Mucosa of stomach (tissue), 1 donor: ENCODE results near the gene CCDC88B.

Experiments
- H3K27me3 ChIP-seq: one replicate; pipeline ENCODE4 v1.7.0; 2013; ENCODE audit warnings: mild to moderate bottlenecking, low read length; ENCODE audit not compliant: control insufficient read depth, insufficient read depth
- H3K36me3 ChIP-seq: one replicate; pipeline ENCODE4 v1.7.0; 2013; ENCODE audit warnings: low read length; ENCODE audit not compliant: control insufficient read depth, insufficient read depth
- H3K4me1 ChIP-seq: one replicate; pipeline ENCODE4 v1.7.0; 2013; ENCODE audit warnings: mild to moderate bottlenecking, low read length; ENCODE audit not compliant: control insufficient read depth, insufficient read depth
- H3K4me3 ChIP-seq: one replicate; pipeline ENCODE4 v1.7.0; 2013; ENCODE audit warnings: low read length
- H3K9ac ChIP-seq: one replicate; pipeline ENCODE4 v1.7.0; 2013; ENCODE audit warnings: mild to moderate bottlenecking, low read length, moderate library complexity
- H3K9me3 ChIP-seq: one replicate; pipeline ENCODE4 v1.7.0; 2013; ENCODE audit warnings: mild to moderate bottlenecking, low read length, moderate library complexity; ENCODE audit not compliant: control insufficient read depth
- donor health status: Pancreatic carcinoma.

The CCDC88B gene, protein sequence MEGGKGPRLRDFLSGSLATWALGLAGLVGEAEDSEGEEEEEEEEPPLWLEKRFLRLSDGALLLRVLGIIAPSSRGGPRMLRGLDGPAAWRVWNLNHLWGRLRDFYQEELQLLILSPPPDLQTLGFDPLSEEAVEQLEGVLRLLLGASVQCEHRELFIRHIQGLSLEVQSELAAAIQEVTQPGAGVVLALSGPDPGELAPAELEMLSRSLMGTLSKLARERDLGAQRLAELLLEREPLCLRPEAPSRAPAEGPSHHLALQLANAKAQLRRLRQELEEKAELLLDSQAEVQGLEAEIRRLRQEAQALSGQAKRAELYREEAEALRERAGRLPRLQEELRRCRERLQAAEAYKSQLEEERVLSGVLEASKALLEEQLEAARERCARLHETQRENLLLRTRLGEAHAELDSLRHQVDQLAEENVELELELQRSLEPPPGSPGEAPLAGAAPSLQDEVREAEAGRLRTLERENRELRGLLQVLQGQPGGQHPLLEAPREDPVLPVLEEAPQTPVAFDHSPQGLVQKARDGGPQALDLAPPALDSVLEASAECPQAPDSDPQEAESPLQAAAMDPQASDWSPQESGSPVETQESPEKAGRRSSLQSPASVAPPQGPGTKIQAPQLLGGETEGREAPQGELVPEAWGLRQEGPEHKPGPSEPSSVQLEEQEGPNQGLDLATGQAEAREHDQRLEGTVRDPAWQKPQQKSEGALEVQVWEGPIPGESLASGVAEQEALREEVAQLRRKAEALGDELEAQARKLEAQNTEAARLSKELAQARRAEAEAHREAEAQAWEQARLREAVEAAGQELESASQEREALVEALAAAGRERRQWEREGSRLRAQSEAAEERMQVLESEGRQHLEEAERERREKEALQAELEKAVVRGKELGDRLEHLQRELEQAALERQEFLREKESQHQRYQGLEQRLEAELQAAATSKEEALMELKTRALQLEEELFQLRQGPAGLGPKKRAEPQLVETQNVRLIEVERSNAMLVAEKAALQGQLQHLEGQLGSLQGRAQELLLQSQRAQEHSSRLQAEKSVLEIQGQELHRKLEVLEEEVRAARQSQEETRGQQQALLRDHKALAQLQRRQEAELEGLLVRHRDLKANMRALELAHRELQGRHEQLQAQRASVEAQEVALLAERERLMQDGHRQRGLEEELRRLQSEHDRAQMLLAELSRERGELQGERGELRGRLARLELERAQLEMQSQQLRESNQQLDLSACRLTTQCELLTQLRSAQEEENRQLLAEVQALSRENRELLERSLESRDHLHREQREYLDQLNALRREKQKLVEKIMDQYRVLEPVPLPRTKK (N-terminal part only)

DNA sequence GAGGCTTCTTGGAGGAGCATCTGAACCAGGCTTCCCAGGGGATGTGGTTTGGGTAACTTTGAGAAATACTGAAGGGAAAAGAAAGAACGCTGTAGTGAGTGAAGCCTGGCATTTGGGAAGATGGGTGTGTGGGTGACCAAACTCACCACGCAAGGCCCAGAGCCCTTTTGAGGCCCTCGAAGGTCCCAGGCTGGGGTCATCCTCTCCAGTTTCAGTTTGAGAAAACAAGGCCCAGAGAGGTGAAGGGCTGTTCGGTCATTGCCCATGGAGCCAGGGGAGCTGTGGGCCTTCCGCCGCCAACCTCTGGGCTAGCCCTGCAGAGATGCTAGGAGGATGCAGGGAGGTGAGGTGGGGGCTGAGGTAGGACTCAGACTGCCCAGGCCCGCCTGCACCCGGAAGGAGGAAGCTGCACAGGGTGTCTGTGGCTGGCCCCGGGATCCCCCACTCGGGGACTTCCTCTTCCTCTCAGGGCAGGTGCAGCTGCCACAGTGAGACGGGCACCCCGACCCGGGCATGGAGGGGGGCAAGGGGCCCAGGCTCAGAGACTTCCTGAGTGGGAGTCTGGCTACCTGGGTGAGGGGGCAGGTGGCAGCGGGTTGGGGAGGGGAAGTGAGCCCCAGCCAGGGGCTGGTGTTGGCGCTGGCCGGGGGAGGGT lies at the start of gene CCDC88B:
Gene CCDC88B (plus strand): TSS at position 451 of the 655 bp plus-strand sequence. CDS start 63 bp downstream, at position 514.
- H3K9ac ChIP-seq: no peak within 1 kb of the TSS
- H3K27me3 ChIP-seq: no peaks in the 10 kb centered on the region
- peaks cover 24% of the 10 kb centered on the region for H3K4me1 ChIP-seq
- H3K36me3 ChIP-seq: no peaks in the 10 kb centered on the region
- H3K9me3 ChIP-seq: no peaks in the 10 kb centered on the region
- H3K4me3 ChIP-seq: no peak within 1 kb of the TSS

DNA sequence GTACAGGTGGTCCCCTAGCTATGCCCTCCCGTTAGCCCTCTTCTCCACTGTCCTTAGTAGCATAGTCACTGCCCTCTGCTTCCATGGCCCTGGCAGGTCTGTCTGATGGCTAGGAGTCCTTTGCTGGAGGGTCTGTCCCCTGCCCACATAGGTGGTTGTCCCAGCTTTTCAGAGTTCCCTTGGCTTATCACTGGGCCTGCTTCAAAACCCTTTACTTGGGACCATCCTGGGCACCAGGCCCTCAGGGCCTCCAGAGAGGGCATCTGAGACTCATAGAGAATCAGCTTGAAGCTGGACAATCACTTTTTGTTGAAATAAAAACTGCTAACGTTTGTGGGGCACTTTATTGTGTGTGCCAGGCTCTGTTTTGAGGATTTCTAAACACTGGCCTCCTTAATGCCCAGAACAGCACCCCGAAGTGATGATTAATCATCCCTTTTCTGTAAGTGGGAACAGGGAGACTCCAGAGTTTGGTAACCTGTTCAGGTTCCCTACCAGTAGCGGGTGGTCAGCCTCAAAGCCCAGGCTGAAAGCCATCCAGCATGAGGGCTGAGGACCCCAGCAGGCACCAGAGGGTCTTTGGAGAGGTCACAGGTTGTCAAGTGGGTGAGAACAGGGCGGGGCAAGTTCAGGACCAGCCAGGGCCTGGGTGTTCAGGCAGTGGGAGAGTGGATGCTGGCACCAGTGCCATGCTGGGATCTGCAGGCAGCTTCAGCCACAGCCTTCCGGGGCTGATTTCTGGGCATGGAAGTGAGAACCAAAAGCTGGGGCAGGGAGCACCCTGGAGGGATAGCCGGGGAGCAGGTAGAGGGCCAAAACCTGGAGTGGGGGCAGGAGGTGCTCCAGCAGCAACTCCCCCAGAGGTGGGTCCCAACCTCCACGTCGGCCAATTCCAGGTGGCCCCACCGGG lies 49.4 kb upstream of the CCDC88B start:
- Histone ChIP-seq H3K27me3 (peaks cover 50% of the 10 kb centered on the region), H3K4me3 (no peak overlapping the region)

DNA sequence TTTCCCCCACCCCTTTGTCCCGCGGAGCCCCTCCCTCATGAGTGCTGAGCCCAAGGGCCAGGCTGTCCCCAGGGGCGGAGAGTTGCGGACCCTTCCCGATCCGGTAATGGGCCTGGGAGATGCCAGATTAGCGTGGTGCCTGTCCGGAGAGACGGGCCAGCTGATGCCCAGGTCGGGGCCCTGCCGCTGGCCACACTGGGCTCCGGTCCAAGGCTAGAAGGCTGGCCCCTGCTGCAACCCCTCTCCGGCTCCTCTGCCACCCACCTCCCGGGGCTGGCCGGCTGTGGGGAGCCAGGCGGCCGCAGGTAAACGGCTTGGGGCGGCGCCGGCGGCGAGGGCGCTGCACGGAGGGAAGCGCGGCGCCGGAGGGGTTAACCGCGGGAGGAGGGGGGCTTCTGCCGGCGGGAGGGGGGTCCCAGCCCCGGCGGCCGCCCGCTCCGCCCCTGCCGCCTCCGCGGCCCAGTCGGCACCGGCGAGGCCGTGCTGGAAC lies 48.7 kb upstream of the CCDC88B start, which contains the start of gene KCNK4:
Gene KCNK4 (plus strand): TSS at position 41 of the 490 bp plus-strand sequence. CDS start 1,717 bp downstream, outside the sequence.
- Histone ChIP-seq H3K4me3 (no peak within 1 kb of the TSS), H3K36me3 (no peaks in the 10 kb centered on the region), H3K9ac (peak within 1 kb of the TSS; percentile 15), H3K27me3 (peaks cover 57% of the 10 kb centered on the region), H3K4me1 (peaks cover 20% of the 10 kb centered on the region), H3K9me3 (no peaks in the 10 kb centered on the region)

More for the DNA sequence above, 49.4 kb upstream of the CCDC88B start:
- H3K4me1 ChIP-seq: peaks cover 24% of the 10 kb centered on the region
- H3K9me3 ChIP-seq: no peaks in the 10 kb centered on the region
- no peak overlapping the region for H3K9ac ChIP-seq
- H3K36me3 ChIP-seq: no peaks in the 10 kb centered on the region

DNA sequence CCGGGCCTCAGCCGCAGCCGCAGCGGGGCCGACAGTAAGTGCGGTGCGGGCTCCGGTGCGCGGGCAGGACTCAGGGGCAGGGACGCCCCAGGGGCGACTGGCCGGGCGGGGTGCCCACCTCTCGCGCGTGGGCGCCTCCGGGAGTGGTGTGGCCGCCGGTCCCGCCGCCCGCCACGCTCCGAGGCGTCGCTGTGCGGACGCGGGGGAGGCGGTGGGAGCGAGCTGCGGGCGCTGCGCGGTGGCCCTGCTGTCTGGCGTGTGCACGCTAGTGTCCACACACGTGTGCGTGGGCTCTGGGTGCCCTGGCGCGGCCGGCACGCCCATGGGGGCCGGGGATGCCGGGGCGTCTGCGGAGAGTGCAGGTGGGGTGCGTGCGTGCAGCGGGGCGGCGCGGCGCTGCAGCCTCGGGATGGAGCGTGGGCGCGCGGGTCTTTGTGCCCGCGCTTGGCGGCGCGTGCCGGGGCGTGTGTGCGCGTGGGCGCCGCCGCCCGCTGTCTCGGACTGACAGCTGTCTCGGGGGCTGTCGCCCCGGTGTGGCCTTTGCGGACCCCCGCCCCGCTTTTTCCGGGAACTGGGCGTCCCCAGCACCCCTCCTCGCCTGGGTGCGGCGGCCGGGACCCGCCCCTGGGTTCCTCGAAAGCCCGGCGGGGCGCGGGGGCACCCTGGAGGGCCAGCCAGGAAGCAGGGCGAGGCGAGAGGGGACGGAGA lies 48.1 kb upstream of the CCDC88B start:
- peaks cover 16% of the 10 kb centered on the region for H3K4me1 ChIP-seq
- H3K9ac ChIP-seq: peak overlapping the region; percentile 15
- no peak overlapping the region for H3K4me3 ChIP-seq
- H3K9me3 ChIP-seq: no peaks in the 10 kb centered on the region
- H3K36me3 ChIP-seq: no peaks in the 10 kb centered on the region
- peaks cover 63% of the 10 kb centered on the region for H3K27me3 ChIP-seq

DNA sequence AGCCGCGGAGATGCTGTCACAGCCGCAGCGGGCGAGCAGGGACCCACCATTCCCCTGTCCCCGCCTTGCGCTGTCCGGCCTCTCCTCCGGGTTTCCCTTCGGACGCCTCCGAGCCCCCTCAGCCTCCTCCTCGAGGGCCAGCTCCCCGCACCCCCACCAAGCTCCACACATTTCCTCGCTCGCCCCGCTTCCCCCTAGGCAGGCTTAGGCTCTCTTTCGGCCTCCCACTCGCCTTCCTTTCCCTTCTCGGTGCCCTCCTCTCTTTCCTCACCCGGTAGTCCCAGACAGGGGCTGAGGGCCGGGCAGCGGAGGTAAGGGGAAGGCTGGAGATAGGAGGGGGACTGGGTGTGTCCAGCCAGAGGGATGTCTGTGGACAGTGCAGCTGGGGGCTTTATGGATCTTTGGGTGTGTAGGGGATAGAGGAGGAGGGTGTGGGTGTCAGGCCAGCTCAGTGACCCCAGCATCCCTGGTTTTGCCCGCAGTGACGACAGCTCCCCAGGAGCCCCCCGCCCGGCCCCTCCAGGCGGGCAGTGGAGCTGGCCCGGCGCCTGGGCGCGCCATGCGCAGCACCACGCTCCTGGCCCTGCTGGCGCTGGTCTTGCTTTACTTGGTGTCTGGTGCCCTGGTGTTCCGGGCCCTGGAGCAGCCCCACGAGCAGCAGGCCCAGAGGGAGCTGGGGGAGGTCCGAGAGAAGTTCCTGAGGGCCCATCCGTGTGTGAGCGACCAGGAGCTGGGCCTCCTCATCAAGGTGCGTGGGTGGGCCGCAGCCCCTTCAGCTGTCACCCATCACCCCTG lies 47.3 kb upstream of the CCDC88B start:
- peaks cover 70% of the 10 kb centered on the region for H3K27me3 ChIP-seq

DNA sequence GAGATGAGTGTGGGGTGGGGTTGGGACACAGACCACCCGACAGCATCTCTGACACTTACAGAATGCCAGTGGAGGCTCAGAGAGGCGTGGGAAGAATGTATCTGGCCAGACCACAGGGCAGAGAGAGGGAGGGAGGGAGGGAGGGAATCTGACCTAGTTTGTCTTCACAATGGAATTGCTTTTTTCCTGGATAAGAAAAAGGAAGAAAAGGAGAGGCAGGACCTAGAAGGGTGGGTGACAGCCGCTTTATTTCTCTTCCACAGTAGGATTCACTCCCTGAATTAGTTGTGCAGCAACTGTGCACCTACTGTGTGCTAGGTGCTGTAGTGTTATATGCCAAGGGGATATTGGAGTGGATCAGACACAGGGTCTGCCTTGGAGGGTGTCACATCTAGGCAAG lies 45.2 kb upstream of the CCDC88B start:
- Histone ChIP-seq H3K4me1 (peaks cover 29% of the 10 kb centered on the region), H3K4me3 (no peak overlapping the region), H3K27me3 (peaks cover 91% of the 10 kb centered on the region), H3K9ac (no peak overlapping the region), H3K9me3 (no peaks in the 10 kb centered on the region), H3K36me3 (no peaks in the 10 kb centered on the region)

More for the DNA sequence above, 47.3 kb upstream of the CCDC88B start:
- peaks cover 16% of the 10 kb centered on the region for H3K4me1 ChIP-seq
- no peaks in the 10 kb centered on the region for H3K9me3 ChIP-seq
- H3K4me3 ChIP-seq: no peak overlapping the region
- H3K36me3 ChIP-seq: no peaks in the 10 kb centered on the region
- no peak overlapping the region for H3K9ac ChIP-seq

DNA sequence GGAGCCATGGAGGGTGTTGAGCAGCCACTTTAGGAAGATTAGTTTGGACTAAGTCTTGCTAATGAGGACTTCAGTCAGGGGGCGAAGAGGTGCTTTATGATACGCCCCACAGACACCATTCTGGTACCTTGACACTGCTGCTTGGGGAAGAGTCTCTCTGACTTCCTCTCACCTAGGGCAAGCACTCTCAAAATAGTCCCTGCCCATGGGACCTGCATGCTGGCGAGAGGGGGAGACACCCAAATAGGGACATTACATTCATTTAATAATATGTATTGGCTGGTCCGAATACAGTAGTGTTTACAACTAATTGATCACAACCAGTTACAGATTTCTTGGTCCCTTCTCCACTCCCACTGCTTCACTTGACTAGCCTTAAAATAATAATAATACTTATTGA lies 44.2 kb upstream of the CCDC88B start:
- H3K4me3 ChIP-seq: no peak overlapping the region
- H3K4me1 ChIP-seq: peaks cover 39% of the 10 kb centered on the region
- no peaks in the 10 kb centered on the region for H3K9me3 ChIP-seq
- peaks cover 92% of the 10 kb centered on the region for H3K27me3 ChIP-seq
- no peak overlapping the region for H3K9ac ChIP-seq
- H3K36me3 ChIP-seq: no peaks in the 10 kb centered on the region

DNA sequence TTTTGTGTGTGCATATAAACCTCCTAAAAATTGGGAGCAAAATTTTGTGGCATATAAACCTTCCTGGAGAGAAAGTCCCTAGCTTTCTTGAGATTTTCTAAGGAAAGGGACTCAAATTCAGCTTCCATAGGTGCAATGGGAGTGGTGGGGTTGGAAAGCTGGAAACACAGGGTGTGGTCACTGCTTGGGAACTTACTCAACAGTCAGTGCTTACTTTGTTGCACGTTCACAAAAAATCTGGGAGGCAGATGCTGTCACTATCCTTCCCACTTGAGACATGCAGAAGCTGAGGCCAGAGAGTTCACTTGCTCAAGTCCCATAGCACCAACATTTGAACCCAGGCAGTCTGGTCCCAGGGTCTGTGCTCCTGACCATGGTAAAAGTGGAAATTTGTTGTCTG lies 43.8 kb upstream of the CCDC88B start:
- Histone ChIP-seq H3K9ac (no peak overlapping the region), H3K4me1 (peaks cover 37% of the 10 kb centered on the region), H3K9me3 (no peaks in the 10 kb centered on the region), H3K36me3 (no peaks in the 10 kb centered on the region), H3K4me3 (no peak overlapping the region), H3K27me3 (peaks cover 90% of the 10 kb centered on the region)

DNA sequence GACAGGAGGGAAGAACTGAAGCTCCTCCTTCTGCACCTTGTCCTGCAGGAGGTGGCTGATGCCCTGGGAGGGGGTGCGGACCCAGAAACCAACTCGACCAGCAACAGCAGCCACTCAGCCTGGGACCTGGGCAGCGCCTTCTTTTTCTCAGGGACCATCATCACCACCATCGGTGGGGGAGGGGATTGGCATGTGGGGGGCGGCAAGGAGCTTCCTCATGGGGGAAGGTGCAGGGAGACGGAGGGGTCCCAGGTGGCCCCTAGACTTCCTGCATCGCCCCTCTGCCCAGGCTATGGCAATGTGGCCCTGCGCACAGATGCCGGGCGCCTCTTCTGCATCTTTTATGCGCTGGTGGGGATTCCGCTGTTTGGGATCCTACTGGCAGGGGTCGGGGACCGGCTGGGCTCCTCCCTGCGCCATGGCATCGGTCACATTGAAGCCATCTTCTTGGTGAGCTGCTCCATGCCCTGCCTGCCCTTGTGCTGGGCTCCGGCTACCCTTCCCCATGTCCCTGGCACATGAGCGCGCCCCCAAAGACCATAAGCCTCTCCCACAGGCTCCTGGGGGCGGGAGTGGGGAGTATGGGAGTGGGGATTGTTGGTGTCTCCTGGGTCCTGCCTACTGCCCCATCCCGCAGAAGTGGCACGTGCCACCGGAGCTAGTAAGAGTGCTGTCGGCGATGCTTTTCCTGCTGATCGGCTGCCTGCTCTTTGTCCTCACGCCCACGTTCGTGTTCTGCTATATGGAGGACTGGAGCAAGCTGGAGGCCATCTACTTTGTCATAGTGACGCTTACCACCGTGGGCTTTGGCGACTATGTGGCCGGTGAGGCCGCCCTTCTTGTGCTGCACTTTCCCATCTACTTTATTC lies 42.9 kb upstream of the CCDC88B start:
- H3K4me1 ChIP-seq: peaks cover 32% of the 10 kb centered on the region
- H3K27me3 ChIP-seq: peaks cover 82% of the 10 kb centered on the region
- no peak overlapping the region for H3K9ac ChIP-seq

More for the DNA sequence above, 42.9 kb upstream of the CCDC88B start:
- Histone ChIP-seq H3K9me3 (no peaks in the 10 kb centered on the region), H3K36me3 (no peaks in the 10 kb centered on the region), H3K4me3 (no peak overlapping the region)
